ENCODE results near the gene PRKG1.

The PRKG1 gene

DNA sequence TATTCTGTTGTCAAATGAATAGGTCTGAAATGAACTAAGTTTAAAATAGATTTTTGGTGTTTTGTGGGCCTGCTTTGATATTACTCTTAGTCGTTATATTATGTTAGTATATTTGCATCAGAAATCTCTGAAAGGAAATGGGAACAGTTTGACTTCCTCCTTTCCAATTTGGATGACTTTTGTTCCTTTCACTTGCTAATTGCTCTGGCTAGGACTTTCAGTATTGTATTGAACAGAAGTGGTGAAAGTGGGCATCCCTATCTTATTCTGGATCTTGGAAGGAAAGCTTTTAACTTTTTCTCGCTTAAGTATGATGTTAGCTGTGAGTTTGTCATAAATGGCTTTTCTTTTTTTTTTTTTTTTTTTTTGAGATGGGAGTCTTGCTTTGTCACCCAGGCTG, 966.2 kb downstream of the PRKG1 start:
- no peak for DNase-seq

DNA sequence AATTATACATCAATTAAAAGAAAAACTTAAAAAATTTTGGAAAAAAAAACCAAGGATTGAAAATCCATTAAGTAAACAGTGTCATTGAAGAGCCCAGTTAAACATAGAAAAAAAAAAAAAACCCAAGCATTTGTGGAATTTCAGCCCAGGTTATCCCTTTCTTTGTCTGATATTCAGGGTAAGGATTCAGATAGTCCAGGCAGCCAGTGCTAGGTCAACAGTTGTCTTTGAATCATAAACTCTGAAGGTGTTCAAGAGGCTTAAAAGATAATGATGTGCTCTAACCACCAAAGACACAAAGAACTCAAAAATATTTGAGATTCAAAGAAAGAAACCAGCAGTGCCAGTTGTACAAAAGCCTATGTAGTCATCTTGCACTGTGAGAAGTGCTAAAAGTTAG, 969.5 kb downstream of the PRKG1 start:
- DNase-seq, result no peak

DNA sequence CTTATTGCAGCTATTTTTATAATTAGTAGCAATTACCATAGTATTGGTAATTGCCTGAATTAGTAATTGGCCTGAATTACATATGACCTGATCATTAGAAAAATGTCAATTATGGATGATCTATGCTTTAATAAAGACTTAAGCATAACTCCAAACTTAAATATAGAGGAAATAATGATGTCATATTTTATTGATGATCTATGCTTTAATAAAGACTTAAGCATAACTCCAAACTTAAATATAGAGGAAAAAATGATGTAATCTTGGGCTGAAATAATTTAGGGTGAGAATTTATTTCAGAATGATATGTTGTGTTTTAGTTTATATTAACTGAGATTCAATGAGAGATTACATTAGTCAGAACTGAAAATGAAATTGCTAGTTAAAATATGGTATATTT, 973.8 kb downstream of the PRKG1 start:
- DNase-seq, result no peak

DNA sequence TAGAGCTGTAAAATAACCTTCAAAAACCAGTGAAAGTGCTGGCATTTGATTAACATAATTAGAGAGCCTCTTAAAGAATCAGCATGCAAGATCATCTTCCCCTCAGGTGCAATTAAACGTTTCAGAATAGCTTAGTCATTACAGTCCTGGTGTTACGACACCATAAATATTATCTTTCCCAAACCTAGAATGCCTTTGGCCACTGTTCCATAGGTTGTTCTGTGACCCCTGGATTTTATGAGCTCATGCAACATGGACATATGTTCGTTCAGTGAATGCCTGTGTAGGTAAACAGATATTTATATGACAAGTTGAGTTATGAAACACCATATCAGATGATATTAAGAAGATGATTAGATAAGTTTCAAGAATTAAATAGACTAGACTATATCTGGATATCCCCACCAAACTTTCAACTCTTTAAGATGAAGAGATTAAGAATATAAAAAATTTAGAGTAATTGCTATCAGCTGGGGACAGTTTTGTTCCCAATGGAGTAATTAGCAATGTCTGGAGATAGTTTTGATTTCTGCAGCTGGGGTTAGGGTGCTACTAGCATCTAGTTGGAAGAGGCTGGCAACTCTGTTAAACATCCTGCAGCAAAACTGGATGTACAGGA, 976.3 kb downstream of the PRKG1 start:
- no peak for DNase-seq

DNA sequence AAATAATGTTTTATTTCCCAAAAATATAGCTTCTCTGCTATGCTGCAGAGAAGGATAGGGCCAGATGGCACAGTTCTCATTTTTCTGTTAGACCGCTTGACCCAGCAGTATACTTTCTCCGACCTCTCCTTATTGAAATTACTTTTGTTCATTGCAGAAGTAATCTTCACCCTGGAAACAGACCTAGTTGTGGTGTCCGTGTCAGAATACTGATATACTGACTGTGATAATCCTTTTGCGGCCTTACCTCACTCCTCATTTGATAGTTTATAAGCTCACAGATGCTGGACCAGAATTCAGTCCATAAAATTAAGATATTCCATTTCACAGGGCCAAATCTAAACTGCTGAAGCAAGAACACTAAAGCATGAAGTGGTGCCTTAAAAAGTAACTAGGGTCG, 979.2 kb downstream of the PRKG1 start:
- no peak for DNase-seq

DNA sequence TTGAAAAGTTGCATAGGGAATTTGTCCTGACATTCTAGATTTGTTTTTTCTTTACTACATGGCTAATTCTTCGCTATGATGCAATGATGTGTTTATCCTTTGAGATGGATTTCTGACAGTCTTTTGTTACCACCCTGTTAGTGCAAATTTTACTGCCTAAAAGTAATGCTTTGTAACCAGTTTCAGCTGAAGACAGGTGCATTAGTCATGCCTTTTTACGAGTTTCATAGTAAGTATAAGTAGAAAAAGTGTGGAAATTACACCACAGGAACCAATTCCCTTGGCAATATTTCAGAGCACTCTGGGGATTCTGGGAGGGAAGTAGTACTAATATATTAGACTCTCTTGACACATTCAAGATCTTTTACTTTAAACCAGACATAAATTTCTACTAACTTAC, 982.0 kb downstream of the PRKG1 start:
- no peak for DNase-seq

DNA sequence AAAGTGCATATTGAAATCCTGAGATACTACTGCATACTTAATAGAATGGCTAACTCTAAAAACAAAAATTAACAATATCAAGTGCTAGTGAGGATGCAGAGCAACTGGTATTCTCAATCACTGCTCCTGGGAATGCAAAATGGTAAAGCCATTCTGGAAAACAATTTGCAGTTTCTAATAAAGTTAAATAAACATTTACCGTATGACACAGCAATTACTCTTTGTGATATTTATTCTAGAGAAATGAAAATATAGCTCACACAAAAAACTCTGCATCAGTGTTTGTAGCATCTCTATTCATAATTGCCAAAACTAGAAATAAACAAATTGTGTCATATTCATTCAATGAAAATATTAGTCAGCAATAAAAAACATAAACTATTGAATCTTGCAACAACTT, 984.8 kb downstream of the PRKG1 start:
- no peak for DNase-seq

DNA sequence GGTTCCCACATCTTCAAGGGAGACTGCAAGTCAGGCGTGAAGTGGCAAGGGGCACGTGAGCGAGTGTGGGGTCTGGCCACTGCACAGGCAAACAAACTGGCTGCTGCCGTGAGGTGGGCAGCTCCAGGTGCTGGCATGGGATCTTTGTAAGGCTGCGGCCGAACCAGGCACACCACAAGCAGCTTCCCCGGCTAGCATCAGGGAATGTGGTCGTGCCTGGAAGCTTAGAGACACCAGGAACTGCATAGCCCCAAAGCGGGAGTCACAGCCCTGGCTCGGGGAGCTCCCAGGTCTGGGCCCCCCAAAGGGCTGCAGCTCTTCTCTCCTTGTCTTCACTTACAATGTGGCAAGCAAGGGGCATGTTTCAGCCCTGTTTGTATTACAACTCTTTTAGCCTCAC, 988.9 kb downstream of the PRKG1 start:
- no peak for DNase-seq

DNA sequence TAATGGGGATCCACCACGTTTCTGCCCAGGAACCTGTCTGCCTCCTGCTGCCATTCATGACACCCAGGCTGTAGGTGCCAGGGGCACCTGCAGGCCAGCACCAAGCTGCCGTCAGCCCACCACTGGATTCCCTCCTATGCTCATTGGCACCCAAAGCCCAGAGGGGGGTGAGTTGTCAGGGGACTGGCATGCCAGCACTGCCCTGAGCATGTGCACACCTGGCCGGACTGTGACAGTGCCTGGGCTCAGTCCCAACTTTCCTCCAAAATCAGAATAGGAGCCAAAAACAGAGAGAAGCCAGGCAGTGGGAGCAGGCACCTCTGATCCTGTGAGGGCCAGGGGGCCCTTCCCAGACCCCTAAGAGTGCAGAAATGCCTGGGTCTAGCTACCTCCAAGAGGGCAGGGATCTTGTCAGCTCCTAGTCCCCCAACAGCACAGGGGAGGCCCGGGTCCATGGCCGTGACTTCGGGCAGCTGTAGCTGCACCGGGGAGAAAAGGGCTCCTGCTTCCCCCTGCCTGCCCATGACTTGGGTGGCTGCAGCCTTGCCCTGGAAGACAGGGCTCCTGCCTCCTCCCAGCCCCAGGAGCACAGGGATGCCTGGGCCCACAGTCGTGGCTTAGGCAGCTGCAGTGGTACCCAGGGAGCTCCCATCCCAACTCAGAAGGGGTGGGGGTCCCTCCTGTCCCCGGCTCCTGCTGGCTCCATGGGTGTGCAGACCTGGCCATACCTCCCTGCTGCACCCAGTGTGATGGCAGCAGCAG, 990.0 kb downstream of the PRKG1 start:
- no peak for DNase-seq

DNA sequence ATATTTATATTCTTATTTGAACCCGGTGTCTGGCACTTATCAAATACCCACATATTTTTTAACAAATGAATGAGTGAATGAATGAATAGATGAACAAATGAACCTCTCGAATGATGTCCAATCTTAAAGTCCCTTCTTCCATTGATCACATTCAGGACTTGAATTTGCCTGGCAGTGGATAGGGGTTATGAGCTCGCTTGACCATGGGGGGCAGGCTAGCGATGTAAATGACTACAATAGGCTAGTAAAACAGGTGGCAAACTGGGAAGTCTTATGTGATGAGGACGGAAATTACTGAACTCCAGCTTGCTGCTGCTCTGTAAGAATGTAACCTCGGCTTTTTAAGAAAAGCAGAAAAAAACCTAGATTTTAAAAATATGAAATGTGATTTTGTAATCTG, 992.1 kb downstream of the PRKG1 start:
- no peak for DNase-seq

DNA sequence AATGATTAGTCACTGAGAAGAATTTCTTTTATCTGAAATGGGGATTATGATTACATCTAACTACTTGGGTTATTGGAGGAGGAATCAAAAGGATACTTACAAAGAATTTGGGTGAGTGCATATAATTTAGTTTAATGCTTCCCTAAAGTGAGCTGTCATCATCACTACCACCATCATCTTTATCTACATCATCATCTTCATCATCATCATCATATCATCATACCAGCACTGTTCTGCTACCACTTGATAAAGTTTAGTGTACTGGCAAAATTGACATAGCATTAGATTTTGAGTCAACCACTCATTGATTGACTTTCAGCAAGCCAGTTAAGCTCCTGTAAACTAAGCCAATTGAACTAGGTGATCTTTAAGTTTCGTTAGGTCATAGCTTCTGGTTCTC, 994.2 kb downstream of the PRKG1 start:
- DNase-seq, result no peak

DNA sequence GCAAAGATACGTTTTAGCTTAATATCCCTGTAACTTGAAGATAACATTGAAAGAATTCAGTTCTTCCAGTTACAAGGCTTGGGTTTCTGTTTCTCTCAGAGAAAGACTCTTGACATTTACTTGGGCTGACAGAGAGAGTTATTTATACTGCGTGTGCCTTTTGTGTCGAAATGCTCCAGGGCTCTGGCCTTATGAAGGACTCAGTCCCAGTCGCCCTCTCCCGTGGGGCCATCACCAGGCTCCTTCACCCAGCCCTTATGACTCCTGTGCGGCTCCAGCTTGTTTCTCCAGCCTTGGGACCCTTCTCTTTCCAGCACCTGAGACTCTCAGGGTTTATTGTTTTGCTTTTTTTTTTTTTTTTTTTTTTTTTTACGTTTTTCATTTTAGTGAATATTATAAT, 997.5 kb downstream of the PRKG1 start:
- DNase-seq, result no peak

DNA sequence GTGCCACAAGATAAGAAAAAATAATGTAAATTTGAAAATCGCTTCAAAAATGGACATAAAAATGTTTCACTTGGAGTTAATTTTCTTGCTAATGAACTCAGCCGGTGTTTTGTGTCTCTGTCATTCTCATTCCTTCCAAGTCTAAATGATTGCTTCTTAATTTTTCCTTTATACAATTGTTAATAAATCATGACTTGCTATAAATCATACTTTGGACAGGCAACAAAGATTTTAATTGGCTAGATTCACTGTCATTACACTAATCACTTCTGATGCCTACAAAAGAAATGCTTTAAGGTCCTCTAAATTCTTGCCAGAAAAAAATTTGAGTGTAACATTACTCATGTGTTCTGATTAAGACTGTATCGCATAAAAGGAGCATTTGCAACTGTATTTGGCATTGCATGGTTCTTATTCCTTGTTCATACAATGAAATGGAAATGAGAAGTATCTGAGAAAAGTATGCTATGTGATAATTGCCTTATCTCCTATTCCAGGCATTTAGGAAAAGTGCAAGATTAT, 1000.3 kb downstream of the PRKG1 start:
- no peak for DNase-seq

DNA sequence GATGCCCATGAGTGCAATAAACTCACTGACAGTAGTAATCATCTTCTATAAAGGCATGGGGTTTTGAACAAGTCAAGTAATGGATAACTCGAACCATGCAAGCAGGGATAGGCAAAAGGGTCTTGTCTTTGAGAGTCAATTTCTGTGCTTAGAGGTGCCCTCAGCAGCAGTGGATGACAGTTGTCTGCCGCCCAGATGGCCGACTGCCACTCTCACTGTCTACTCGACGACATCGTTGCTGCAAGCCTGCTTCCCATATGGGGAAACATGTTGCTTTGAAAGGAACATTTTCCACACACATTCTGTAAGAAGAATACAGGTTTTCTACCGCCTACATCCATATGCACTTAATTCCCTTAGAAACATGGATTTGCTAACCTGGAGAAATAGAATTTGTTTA, 1003.5 kb downstream of the PRKG1 start:
- no peak for DNase-seq

DNA sequence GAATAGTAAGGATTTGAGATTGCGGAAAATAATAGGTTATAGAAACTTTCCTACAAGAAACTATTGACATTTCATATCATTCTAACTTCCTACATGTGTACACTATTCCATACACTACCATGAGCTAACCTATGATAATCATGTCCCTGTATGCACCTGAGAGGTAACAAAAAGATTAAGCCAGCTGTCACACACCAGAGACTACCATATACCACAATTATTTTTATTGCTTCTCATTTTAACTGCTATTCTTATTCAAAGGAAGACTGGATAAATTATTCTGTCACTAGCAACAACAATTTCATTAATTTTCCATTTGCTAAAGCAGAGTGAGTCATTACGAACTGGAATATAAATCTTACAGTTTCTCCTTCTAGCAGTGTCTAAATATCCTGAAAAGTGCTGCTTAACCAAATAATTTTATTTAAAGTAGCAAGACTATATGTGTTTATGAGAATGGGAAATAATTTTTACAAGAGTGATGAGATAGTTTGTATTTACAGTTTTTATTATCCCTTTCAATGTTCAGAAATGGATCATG, 1004.2 kb downstream of the PRKG1 start:
- DNase-seq, result no peak

DNA sequence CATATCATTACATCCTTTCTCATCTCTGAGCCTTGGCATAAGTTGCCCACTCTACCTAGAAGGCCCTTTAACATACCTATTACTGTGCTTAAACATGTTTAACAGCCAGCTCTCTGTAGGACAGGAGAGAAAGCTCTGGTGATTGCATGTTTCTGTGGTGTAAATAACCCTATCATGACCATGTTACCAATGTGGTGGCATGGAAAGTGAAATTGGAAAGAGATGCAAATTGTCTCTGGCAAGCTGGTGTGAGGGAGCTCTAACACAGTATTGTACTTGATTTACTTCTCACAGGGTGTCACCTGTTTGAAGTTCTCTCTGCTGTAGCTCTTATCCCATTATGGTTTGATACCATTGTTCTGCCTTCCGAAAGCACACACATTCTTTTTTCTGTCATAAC, 1008.0 kb downstream of the PRKG1 start:
- DNase-seq, result no peak

DNA sequence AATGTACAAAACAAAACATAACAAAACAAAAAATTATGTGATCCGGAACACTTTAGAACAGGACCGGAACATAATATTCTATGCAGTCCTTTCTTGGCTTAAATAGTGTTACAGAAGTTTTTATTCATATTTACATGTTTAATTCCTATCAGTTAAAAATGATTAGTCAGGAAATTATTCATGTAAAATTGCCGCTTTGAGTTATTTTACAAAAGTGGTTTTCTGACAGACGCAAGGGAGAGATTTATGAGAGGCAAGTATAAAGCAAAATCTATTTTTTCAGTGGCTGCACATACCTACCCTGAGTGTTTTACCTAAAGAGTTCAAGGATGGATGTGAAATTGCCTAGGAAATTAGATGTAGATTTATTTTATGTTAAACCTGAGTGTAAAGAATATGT, 1009.1 kb downstream of the PRKG1 start:
- DNase-seq, result no peak

DNA sequence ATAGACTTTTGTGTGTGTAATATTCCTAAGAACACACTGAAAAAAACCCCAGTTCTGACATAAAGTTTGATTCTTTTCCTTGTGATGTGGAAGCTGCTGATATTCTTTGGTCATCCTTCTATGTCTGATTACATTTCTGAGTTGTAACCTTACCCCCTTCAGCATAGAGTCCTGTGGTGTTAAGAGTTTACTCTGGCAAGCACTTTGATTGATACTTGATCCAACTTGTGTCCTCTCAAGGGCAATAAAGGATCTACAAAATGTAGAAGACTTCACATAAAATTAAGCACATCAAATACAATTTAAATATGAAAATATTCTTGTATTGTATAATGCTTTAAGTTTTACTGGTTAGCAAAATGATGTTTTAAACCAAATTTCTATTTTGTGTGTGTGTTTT, 1018.1 kb downstream of the PRKG1 start:
- no peak for DNase-seq

DNA sequence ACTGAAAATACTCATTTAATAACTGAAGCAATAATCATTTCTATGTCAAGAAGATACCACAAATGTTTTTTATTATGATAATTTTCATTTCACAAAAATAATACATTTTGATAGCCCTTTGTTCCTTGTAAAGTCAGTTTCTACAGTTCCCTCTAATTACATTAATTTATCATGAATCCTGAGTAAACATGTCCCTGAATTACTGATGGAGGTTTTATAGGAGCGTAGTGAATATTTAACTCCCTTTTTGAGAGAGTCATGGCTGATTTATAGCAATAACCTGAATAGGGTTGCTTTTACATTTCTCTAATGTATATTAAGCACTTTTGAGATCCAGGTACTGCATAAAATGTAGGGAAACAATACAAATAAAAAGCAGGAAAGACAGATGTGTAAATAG, 1023.8 kb downstream of the PRKG1 start:
- DNase-seq, result no peak

DNA sequence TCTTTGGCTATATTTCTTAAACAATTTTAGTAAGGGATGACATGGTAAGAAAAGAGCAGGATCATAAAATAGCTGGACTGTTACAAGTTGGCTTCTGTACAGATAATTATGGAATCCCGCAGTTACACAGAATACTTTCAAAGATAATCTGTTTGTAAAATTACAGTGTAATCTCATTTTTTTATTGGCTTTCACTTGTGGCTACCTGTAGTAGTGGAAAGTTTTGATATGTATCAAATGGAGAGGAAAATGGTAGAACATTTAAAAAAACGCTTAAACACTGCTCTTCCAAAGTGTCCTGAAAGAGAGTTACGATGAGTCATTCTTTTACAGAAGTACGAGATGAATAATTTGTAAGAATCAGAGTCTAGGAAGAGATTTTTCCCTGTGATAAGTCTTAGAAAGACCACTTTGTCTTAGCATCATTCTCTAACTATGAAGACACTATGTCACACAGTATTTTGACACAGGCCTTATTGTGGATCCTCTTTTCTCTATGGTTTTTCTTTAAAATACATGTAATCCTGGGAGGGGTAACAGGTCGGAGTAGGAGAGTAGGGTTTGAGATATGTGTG, 1024.8 kb downstream of the PRKG1 start:
- DNase-seq, result no peak

DNA sequence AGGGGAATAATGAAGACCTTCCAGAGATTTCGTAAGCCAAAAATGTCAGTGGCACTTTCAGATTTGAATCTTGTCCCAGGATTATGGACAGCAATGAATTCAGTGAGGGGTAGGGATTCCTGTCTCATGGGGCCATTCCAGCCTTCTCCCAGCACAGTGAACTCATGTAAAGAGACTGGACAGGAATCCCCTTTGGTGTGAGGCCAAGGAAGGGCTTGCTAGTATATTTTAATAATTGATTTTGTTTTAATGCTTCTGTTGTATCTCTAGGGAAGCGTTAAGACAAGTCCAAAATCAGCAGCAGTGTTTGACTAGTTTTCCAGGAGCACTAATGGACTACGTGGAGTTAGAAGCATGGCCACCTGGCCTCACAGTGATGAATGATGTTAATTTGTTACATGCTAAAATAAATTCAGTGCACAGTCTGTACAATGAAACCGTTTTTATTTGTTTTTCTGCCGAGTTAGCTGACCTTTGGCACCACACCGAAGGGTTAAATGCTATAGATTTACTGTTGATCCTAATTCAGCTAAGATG, 1025.8 kb downstream of the PRKG1 start:
- no peak for DNase-seq

DNA sequence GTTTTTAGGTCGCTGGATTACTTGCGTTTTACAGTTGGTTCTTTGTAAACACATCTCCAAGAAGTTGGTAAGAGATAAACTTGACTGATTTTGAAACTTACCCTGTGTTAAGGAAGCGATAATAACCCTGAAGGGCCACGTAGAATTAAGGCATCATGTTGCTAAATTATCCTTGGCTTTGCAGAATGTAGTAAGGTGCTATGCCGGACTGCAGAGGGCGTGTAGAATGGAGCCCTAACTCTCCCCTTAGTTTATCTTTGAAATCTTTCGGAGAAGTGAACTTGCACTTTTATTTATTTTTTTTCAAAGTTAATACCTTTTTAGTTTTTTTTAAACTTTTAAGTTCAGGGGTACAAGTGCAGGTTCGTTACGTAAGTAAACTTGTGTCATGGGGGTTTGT, 1031.0 kb downstream of the PRKG1 start:
- DNase-seq, result no peak

DNA sequence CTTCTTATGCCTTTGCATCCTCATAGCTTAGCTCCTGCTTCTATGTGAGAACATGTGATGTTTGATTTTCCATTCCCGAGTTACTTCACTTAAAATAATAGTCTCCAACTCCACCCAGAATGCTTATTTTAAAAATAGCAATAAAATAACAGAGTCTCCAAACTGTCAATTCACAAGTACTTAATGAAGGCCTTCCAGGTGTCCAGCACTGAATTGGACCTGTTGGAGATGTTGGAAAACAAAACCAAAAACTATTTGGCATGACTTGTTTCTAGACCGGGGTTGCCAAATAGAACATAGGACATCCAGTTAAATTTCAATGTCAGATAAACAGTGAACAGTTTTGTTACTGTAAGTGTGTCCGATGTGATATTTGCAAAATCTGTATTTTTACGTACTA, 1031.7 kb downstream of the PRKG1 start:
- no peak for DNase-seq

DNA sequence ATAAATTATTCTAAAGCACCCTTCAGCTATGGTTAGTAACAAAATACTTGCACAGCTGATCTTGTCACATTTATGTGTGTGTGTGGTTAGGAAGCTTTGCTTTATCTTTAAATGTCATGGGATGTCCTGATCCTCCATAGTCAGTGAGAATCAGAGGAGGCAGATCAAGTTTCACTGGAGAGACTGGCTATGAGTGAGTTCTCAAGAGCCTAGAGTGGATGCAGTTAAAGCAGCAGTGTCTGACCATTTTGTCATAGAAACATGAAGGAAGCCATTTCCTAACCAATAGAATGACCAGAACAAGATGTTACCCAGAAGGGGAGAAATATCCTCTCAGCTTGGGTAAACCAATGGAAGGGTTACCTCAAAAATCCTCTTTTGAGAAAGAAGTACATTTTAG, 1032.6 kb downstream of the PRKG1 start:
- no peak for DNase-seq

Measured in NCI-H2171 (cell line).